Uterus (tissue), 4 donors: Measurements from ENCODE around the gene ERC2. TPM values are rescaled to one million over a fixed set of nuclear protein-coding genes. Genes with fewer than 3 reads are reported as not detected.

Experiments used
- DNase-seq, 2 donors: peaks; one replicate each; pipeline ENCODE4 v3.0.0-alpha.2; 2019 to 2020
- H3K27ac ChIP-seq, 2 donors: fragments of 200-600 bp; sonication (generic); 1 replicate in 1 of 2; 2 replicates in 1 of 2; pipeline ENCODE4 v1.5.1; 2016 to 2018
- H3K27me3 ChIP-seq, 2 donors: fragments of 200-600 bp; sonication (generic); one replicate each; pipeline ENCODE4 v1.5.1; 2018 to 2019; ENCODE audit warnings: control low read depth in 1 of 2
- H3K36me3 ChIP-seq, 2 donors: fragments of 200-600 bp; sonication (generic); one replicate each; pipeline ENCODE4 v1.5.1; 2019; ENCODE audit warnings: control low read depth in 1 of 2
- H3K4me1 ChIP-seq, 2 donors: fragments of 200-600 bp; sonication (generic); one replicate each; pipeline ENCODE4 v1.5.1; 2018 to 2019; ENCODE audit warnings: control low read depth in 1 of 2
- H3K4me3 ChIP-seq, 2 donors: fragments of 200-600 bp; sonication (generic); 1 replicate in 1 of 2; 2 replicates in 1 of 2; pipeline ENCODE4 v1.5.1; 2018 to 2019; ENCODE audit warnings: mild to moderate bottlenecking in 1 of 2
- H3K9me3 ChIP-seq, 2 donors: fragments of 200-600 bp; sonication (generic); one replicate each; pipeline ENCODE4 v1.5.1; 2019; ENCODE audit warnings: control low read depth in 1 of 2
- CTCF ChIP-seq, 4 experiments: fragments of 200-600 bp in 2 of 4; fragments of 450-650 bp in 2 of 4; sonication (generic) in 2 of 4; IDR thresholded peaks; one replicate each; pipeline ENCODE4 v1.5.1; 2016 to 2019; ENCODE audit warnings: antibody characterized with exemption in 4 of 4, mild to moderate bottlenecking in 2 of 4, moderate library complexity in 1 of 4
- POLR2A ChIP-seq, 2 donors: fragments of 450-650 bp; IDR thresholded peaks; one replicate each; pipeline ENCODE4 v1.6.1; 2016; ENCODE audit warnings: antibody characterized with exemption in 2 of 2, mild to moderate bottlenecking in 1 of 2, moderate library complexity in 1 of 2
- intact Hi-C: fragments of 100-400 bp; cut with DNase I; formaldehyde crosslinking; loops from one replicate; pipeline ENCODE4 v1.15.1; 2023; ENCODE audit warnings: low total_unique reads
- total RNA-seq, 4 donors: library from RNA; depleted of rRNA in 3 of 4; stranded (reverse); fragments of >200 nt in 3 of 4; gene quantifications; one replicate each; pipeline versions ENCODE4 v1.1.0 to v1.2.4, GENCODE V29; 2014 to 2023
- donor health status: DM: yes; HTN: yes; CAD: no.

The ERC2 gene
- total RNA-seq, 4 donors from 2014 or later, result 1.7 to 5.5 TPM; not detected in 2

GRCh38 chr3:55826731-55827496, 641.4 kb downstream of the ERC2 start:
- DNase-seq, result no peak
- H3K27me3 ChIP-seq, result no peaks in the 10 kb centered on the region
- no peaks in the 10 kb centered on the region for H3K9me3 ChIP-seq
- TF ChIP-seq CTCF (IDR thresholded peaks at IDR 0.05) (no peak), POLR2A (IDR thresholded peaks at IDR 0.05) (no peak)
- H3K4me3 ChIP-seq, result no peak overlapping the region
- H3K4me1 ChIP-seq, result no peaks in the 10 kb centered on the region
- intact Hi-C loops, result no loop called here
- no peaks in the 10 kb centered on the region for H3K36me3 ChIP-seq
- no peak overlapping the region for H3K27ac ChIP-seq

DNA sequence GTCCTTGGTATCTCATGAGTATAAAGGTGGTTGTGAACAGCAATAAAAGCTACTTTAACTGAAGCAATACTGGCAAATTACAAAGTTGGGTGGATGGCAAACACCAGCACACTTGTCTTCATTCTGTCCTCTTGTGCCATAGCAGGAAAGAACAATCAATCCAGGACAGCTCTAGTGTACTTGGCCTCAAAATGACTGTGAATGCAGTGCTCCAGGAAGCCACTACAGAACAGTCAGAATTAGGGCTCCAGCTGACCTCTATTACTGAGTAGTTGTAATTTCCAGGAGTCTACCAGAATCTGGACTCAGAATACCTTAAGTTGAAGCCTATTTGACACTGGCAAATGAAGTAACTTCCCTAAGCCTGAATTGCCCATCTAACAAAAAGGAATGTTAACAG, 642.2 kb downstream of the ERC2 start:
- H3K4me3 ChIP-seq, result no peak overlapping the region
- DNase-seq, result no peak
- no peaks in the 10 kb centered on the region for H3K9me3 ChIP-seq
- TF ChIP-seq CTCF (IDR thresholded peaks at IDR 0.05), result no peak
- no peak for TF ChIP-seq POLR2A (IDR thresholded peaks at IDR 0.05)
- no peaks in the 10 kb centered on the region for H3K4me1 ChIP-seq
- H3K36me3 ChIP-seq, result no peaks in the 10 kb centered on the region
- no peak overlapping the region for H3K27ac ChIP-seq
- H3K27me3 ChIP-seq, result no peaks in the 10 kb centered on the region
- intact Hi-C loops, result no loop called here

- Histone ChIP-seq H3K27me3 (no peaks in the 10 kb centered on the region), H3K4me3 (no peak overlapping the region), H3K27ac (no peak overlapping the region), H3K4me1 (no peaks in the 10 kb centered on the region), H3K9me3 (no peaks in the 10 kb centered on the region), H3K36me3 (no peaks in the 10 kb centered on the region)
- no peak for TF ChIP-seq POLR2A (IDR thresholded peaks at IDR 0.05)
- intact Hi-C loops, result no loop called here
- DNase-seq, result no peak
Observed at GRCh38 chr3:55824406-55824805, 643.9 kb downstream of the ERC2 start.

DNA sequence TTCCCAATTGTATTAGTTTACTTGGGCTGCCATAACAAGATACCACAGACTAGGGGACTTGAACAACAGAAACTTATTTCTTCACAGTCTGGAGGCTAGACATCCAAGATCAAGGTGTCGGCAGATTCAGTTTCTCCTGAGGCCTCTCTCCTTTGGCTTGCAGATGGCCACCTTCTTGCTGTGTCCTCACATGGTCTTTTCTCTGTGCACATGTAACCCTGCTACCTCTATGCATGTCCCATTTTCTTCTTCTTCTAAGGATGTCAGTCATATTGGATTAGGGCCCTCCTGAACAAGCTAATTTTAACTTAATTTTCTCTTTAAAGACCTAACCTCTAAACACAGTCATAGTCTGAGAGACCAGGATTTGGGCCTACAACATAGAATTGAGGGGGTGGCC, 644.4 kb downstream of the ERC2 start:
- H3K27ac ChIP-seq, result no peak overlapping the region
- H3K4me3 ChIP-seq, result no peak overlapping the region
- TF ChIP-seq POLR2A (IDR thresholded peaks at IDR 0.05), result no peak
- no peak for TF ChIP-seq CTCF (IDR thresholded peaks at IDR 0.05)
- no peaks in the 10 kb centered on the region for H3K36me3 ChIP-seq
- H3K4me1 ChIP-seq, result no peaks in the 10 kb centered on the region
- no peak for DNase-seq
- intact Hi-C loops, result no loop called here
- no peaks in the 10 kb centered on the region for H3K9me3 ChIP-seq
- no peaks in the 10 kb centered on the region for H3K27me3 ChIP-seq

DNA sequence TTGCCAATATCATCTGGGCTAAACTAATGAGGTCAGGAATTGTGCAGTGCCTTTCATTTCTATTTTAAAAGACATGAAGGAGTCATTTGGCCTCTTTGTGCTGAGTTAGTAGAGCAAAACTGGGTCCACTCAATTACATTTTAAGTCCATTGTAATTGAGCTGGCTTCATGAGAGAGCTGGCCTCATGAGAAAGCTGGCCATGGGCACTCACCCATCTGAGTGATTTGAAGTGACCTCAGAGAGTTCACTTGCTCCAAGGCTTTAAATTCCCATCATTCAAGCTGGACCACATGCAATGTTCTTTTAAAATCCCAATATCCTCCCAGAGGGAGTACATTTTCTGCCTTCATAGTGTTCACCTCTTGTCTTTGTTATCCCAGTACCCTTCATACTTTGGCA, 645.3 kb downstream of the ERC2 start:
- H3K9me3 ChIP-seq, result no peaks in the 10 kb centered on the region
- TF ChIP-seq POLR2A (IDR thresholded peaks at IDR 0.05) (no peak), CTCF (IDR thresholded peaks at IDR 0.05) (no peak)
- H3K4me3 ChIP-seq, result no peak overlapping the region
- no peak overlapping the region for H3K27ac ChIP-seq
- no peaks in the 10 kb centered on the region for H3K36me3 ChIP-seq
- intact Hi-C loops, result no loop called here
- no peaks in the 10 kb centered on the region for H3K27me3 ChIP-seq
- DNase-seq, result no peak
- no peaks in the 10 kb centered on the region for H3K4me1 ChIP-seq
